Measurements from ENCODE around the gene LINGO1. TPM values are rescaled to one million over a fixed set of nuclear protein-coding genes. Genes with fewer than 3 reads are reported as not detected.

LINGO1 gene
- total RNA-seq, 2 donors from 2014 or later: not detected

Other genes starting within 250 kb of the LINGO1 start
- 10 to 100 TPM; 16.2 to 16.6 TPM for gene PEAK1, start 212.8 kb downstream of the LINGO1 start, total RNA-seq
- 10 to 100 TPM; 30.4 to 31.2 TPM for gene HMG20A, start 212.0 kb downstream of the LINGO1 start, total RNA-seq

Measured in activated T-helper 17 cell treated with anti-CD3 and anti-CD28 coated beads, Interleukin-2, amount 50 U/mL, for 72 hours (primary cell).